ENCODE results near the gene RFX5. TPM values are rescaled to one million over a fixed set of nuclear protein-coding genes. Genes with fewer than 3 reads are reported as not detected.
"Not testable (repeated sequence)": the region's sequence is repeated elsewhere in the genome, so short reads cannot be mapped to it uniquely, and the experiment has no call there.

RFX5 gene
- total RNA-seq = 222 and 262 TPM in 2 replicates

DNA sequence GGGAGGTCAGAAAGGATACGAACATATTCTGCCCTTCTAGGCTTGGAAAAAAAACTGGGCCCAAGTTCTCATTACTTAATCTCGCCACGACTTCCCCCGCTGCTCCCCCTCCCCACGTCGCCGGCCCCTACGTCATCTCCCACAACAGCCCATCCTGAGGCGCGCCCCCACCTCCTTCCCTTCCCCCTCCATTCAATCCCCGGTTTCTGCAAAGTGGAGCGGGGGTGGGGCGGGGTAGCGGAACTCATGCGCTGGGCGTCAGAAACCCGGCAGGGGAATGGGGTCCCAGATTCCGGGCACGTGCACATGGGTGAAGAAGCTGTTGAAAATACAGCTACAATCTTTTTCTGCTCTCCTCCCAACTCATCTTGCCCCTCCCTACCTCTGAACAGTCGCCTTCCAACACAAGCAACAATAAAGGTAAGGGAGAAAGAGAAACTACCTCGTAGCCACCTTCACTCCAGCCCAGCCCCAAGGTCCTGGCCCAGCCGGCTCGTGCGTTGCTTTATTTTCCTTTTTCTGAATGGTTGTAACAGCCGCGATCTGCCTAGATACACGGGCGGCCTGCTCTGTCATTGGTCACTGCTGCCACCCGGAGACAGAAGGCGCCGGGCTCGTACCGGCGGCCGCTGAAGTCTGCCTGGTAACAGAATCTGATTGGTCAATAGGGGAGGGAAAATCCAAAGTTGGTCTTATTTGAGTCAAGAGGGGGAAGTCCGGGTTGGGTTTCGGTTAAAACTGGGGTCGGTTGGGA is at the start of gene RFX5:
RFX5 (minus strand) TSS at position 484 of the 754 bp plus-strand sequence. CDS start 932 bp downstream, outside the sequence.
- no peaks in the 10 kb centered on the region for H3K27me3 Mint-ChIP-seq
- peaks cover 1% of the 10 kb centered on the region for H3K9me3 Mint-ChIP-seq
- H3K4me3 Mint-ChIP-seq = peak within 1 kb of the TSS; percentile 98
- DNase-seq (peak; percentile 77), ATAC-seq (ENCODE audit: low read depth) (peak; percentile 91)
- CTCF ChIA-PET = no interaction called here
- TF ChIP-seq, protein P1, sequence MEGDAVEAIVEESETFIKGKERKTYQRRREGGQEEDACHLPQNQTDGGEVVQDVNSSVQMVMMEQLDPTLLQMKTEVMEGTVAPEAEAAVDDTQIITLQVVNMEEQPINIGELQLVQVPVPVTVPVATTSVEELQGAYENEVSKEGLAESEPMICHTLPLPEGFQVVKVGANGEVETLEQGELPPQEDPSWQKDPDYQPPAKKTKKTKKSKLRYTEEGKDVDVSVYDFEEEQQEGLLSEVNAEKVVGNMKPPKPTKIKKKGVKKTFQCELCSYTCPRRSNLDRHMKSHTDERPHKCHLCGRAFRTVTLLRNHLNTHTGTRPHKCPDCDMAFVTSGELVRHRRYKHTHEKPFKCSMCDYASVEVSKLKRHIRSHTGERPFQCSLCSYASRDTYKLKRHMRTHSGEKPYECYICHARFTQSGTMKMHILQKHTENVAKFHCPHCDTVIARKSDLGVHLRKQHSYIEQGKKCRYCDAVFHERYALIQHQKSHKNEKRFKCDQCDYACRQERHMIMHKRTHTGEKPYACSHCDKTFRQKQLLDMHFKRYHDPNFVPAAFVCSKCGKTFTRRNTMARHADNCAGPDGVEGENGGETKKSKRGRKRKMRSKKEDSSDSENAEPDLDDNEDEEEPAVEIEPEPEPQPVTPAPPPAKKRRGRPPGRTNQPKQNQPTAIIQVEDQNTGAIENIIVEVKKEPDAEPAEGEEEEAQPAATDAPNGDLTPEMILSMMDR (IDR thresholded peaks at IDR 0.05) = no peak
- peak within 1 kb of the TSS; percentile 100 for H3K27ac Mint-ChIP-seq
- peaks cover 52% of the 10 kb centered on the region for H3K36me3 Mint-ChIP-seq (ENCODE audit: low read depth)
- POLR2A ChIA-PET = interaction anchor here (0.6 to 5.5 kb wide), 18 partner anchors 9 to 247 kb away, joined by 3 to 61 read pairs (median 4); partner anchors contain the start of genes PI4KB, PSMB4, PSMD4 and VPS72
- H3K4me1 Mint-ChIP-seq = peaks cover 55% of the 10 kb centered on the region
- intact Hi-C loops (cut with micrococcal nuclease) = loop anchor here (1.0 to 10.0 kb wide), 9 partner anchors 20 to 1025 kb away; partner anchors contain the start of genes ENSA, PI4KB, PIP5K1A and POGZ

DNA sequence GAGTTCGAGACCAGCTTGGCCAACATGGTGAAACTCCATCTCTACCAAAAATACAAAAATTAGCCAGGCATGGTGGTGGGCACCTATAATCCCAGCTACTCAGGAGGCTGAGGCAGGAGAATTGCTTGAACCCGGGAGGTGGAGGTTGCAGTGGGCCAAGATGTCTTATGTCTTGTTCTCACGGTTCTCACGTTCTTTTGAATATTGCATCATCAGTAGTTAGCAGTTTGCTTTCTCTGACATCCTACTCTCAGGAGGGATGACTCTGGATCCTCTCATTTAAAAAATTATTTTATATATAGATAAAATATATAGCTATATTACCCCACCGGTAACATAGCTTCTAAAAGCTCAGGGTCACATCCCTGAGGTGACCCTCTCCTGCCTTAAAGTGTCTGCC is 49.2 kb upstream of the RFX5 start:
- H3K27ac Mint-ChIP-seq; H3K27me3 Mint-ChIP-seq; H3K9me3 Mint-ChIP-seq; CTCF ChIA-PET; intact Hi-C loops (cut with micrococcal nuclease); DNase-seq; ATAC-seq (ENCODE audit: low read depth); H3K4me3 Mint-ChIP-seq: not testable (repeated sequence)
- POLR2A ChIA-PET = interaction anchor here (0.7 to 5.7 kb wide), 2 partner anchors 47 to 69 kb away, joined by 3 to 61 read pairs; partner anchors contain the start of genes PI4KB and RFX5
- Mint-ChIP-seq H3K36me3 (ENCODE audit: low read depth) (peaks cover 20% of the 10 kb centered on the region), H3K4me1 (peaks cover 28% of the 10 kb centered on the region)

DNA sequence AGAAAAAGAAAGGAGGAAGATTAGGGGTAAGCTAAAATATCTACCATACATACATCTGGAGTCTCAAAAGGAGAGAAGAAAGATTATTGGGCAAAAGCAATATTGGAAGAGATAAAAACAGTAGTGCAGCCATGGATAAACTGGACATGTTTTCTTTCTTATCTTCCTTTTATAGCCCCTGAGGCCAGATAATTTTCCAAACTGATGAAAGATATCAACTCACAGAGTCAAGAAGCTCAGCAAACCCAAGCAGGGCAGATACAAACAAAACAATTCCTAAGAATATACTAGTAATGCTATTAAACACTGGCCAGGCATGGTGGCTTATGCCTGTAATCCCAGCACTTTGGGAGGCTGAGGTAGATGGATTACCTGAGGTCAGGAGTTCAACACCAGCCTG is 46.5 kb upstream of the RFX5 start:
- intact Hi-C loops (cut with micrococcal nuclease) = no loop called here
- Mint-ChIP-seq H3K4me3 (no peak overlapping the region), H3K9me3 (no peaks in the 10 kb centered on the region), H3K36me3 (ENCODE audit: low read depth) (no peaks in the 10 kb centered on the region), H3K27me3 (peaks cover 2% of the 10 kb centered on the region), H3K4me1 (peaks cover 6% of the 10 kb centered on the region), H3K27ac (no peak overlapping the region)
- TF ChIP-seq, protein P1 (IDR thresholded peaks at IDR 0.05) = no peak
- CTCF ChIA-PET = interaction anchor here (0.9 kb wide), 1 partner anchor 93 kb away, joined by 3 read pairs; no protein-coding TSS in a partner anchor
- DNase-seq = no peak
- POLR2A ChIA-PET = no interaction called here
- no peak for ATAC-seq (ENCODE audit: low read depth)

DNA sequence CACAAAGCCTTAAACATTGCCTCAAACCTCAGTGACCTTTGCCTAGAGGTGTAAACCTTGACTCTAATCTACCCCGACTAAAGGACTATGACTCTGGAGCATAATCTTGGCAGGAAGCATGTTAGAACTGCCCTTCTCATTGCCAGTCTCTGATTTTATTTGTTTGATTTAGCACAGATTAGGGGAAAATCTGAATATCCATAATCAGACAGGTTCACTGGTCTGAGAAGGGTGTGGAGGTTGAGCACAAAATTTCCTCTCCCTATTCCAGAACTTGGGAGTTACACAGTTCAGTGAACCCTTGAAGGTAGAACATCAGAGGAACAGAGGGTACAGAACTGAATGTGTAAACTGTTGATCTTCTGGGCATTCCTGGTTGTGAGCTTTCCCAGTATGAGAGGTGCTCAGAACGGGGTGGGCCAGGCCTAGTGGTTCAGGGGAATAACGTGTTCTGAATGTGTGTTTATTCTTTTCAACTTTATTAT is 44.1 kb upstream of the RFX5 start:
- peaks cover 2% of the 10 kb centered on the region for H3K27me3 Mint-ChIP-seq
- POLR2A ChIA-PET = interaction anchor here (0.5 kb wide), 1 partner anchor 8 kb away, joined by 11 read pairs; no protein-coding TSS in a partner anchor
- no peaks in the 10 kb centered on the region for H3K4me1 Mint-ChIP-seq
- no peaks in the 10 kb centered on the region for H3K9me3 Mint-ChIP-seq
- TF ChIP-seq, protein P1 (IDR thresholded peaks at IDR 0.05) = no peak
- H3K4me3 Mint-ChIP-seq = no peak overlapping the region
- H3K36me3 Mint-ChIP-seq (ENCODE audit: low read depth) = no peaks in the 10 kb centered on the region
- CTCF ChIA-PET = no interaction called here
- DNase-seq = no peak
- ATAC-seq (ENCODE audit: low read depth) = no peak
- intact Hi-C loops (cut with micrococcal nuclease) = no loop called here
- no peak overlapping the region for H3K27ac Mint-ChIP-seq

DNA sequence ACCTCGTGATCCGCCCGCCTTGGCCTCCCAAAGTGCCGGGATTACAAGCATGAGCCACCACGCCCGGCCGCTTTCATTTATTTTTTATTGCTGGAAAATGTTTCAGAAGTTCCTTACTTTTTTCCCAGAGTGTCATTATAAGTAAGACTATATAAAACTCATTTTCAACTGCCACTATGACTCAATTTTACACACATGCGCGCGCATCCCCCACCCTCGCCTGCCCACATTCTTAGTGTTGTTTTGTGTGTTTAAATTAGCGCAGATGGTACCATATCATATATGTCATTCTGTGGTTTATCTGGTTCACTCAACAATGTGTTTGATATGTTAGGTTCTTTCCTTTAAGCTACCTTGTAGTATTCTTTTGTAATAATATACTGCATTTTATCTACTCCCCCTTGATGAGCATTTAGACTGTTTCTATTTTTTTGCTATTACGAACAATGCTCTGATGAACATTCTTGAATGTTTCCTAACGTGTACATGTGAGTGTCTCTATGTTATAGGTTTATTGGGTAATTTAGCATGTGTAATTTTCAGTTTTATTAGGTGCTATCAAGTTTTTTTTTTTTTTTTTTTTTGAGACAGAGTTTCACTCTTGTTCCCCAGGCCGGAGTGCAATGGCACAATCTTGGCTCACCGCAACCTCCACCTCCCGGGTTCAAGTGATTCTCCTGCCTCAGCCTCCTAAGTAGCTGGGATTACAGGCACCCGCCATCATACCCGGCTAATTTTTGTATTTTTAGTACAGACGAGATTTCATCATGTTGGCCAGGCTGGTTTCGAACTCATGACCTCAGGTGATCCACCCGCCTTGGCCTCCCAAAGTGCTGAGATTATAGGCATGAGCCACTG is 43.4 kb upstream of the RFX5 start:
- H3K4me1 Mint-ChIP-seq; H3K27ac Mint-ChIP-seq; H3K27me3 Mint-ChIP-seq; CTCF ChIA-PET; H3K36me3 Mint-ChIP-seq (ENCODE audit: low read depth); H3K4me3 Mint-ChIP-seq; H3K9me3 Mint-ChIP-seq; ATAC-seq (ENCODE audit: low read depth); intact Hi-C loops (cut with micrococcal nuclease); DNase-seq: not testable (repeated sequence)
- POLR2A ChIA-PET = interaction anchor here (0.5 kb wide), 1 partner anchor 7 kb away, joined by 11 read pairs; no protein-coding TSS in a partner anchor

Data from activated B cell treated with CpG ODN at 0.5 μM for 24 hours (primary cell).